Measurements from ENCODE around the gene LHFPL2. TPM values are rescaled to one million over a fixed set of nuclear protein-coding genes. Genes with fewer than 3 reads are reported as not detected.
A peak's percentile ranks its signal among the peaks of the same experiment; 100 is the strongest.

The LHFPL2 gene
- total and polyA plus RNA-seq, 10 donors = 4.8 to 14.6 (median 9.3) TPM

DNA sequence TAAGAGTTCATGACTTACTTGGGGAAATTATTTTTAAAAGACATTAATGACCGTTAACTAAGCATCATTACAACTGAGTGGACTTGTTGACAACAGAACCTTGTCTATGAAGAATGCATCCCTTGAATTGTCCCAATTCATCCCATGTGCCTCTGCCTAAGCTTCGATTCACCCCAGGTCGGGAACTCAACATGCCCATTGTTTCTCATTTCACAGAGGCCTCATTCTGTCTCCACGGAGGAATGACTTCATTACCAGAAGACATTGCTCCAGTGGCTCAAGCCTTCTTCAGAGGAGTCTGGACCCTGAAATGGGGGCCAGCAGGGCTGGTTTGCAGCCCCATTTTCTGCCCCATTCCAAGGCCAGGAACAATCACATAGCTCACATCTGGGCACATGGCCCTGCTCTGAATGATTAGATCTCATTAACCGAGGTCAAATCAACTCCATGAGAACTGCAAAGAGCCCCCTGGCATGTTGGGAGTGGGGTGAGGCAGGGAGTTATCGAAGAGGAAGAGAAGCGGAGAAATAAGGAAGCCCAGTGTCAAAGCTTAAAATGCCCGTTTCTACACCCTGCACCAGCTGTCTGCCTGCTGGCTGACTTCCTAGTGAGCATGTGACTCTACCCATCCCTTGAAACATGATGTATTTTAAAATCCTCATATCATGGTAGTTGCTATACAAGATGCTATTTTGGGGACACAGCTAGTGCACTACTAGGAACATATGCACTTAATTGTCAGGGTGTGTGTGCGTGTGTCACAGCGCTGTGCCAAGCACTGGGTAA is 137.3 kb downstream of the LHFPL2 start:
- intact Hi-C loops (cut with DNase I; ENCODE audit: low total_unique reads) = no loop called here
- no peak overlapping the region for H3K4me3 ChIP-seq
- H3K27ac ChIP-seq = peak overlapping the region in 3 of 8 donors; percentile 17 to 68 (median 21)
- TF ChIP-seq POLR2AphosphoS5 (IDR thresholded peaks at IDR 0.05) (no peak), POLR2A (IDR thresholded peaks at IDR 0.05) (no peak)
- TF ChIP-seq, protein P1, sequence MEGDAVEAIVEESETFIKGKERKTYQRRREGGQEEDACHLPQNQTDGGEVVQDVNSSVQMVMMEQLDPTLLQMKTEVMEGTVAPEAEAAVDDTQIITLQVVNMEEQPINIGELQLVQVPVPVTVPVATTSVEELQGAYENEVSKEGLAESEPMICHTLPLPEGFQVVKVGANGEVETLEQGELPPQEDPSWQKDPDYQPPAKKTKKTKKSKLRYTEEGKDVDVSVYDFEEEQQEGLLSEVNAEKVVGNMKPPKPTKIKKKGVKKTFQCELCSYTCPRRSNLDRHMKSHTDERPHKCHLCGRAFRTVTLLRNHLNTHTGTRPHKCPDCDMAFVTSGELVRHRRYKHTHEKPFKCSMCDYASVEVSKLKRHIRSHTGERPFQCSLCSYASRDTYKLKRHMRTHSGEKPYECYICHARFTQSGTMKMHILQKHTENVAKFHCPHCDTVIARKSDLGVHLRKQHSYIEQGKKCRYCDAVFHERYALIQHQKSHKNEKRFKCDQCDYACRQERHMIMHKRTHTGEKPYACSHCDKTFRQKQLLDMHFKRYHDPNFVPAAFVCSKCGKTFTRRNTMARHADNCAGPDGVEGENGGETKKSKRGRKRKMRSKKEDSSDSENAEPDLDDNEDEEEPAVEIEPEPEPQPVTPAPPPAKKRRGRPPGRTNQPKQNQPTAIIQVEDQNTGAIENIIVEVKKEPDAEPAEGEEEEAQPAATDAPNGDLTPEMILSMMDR (IDR thresholded peaks at IDR 0.05 in 8 of 11, conservative IDR thresholded peaks at IDR 0.05 in 3 of 11) = no peak
- no peaks in the 10 kb centered on the region for H3K9me3 ChIP-seq
- H3K27me3 ChIP-seq (replicated peaks in 1 of 7) = peaks cover 0 to 17% (median 0%) of the 10 kb centered on the region in 7 donors
- 62 to 78% (median 68%) methylated on average over 9 to 10 of the region's 10 CpGs for WGBS, 5 donors
- no peaks in the 10 kb centered on the region for H3K36me3 ChIP-seq
- DNase-seq = no peak
- peaks cover 9 to 46% (median 28%) of the 10 kb centered on the region in 6 donors for H3K4me1 ChIP-seq

DNA sequence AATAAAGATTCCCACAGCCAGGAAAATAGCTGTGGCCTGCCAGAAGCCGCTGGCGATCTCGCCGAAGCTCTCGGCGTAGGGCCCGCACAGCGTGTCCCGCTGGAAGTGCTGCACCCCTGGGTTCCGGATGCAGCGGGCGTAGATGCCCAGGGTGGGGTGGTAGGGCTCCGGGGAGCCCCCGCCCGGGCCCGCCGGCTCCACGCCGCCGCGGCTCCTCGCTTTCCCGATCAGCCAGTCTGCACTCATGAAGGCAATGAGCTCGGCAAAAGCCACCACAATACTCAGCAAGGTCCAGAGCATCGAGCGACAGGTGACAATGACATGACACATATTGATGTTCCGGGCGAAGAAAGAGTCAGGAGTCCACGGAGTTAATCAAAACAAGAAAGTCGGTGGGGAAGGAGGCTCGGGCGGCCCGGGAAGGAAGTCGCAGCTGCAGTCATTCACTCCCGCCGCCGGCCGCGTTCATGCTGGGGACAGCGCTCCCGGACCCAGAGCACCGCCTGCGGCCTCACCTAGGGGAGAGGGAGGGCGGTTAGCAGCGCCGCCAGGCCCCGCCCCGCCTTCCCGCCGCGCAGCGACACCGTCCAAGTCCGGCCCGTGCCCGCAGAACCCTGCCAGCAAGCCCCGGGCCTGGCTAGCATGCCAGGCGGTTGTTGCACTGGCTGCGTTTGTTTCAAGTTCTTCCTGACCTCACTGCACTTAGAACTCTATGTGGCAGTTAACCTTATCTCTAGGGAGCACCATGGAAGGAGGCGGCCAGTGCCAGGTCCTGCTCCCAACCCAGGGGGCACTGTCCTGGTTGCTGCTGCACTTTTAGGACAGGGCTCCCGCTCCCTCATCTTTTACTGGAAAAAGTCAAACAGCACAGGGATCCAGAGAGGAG is 138.4 kb downstream of the LHFPL2 start:
- no peak for TF ChIP-seq POLR2A (IDR thresholded peaks at IDR 0.05)
- peak in 2 of 3 donors; percentile 56 to 72 for TF ChIP-seq POLR2AphosphoS5 (IDR thresholded peaks at IDR 0.05)
- TF ChIP-seq, protein P1 (IDR thresholded peaks at IDR 0.05 in 8 of 11, conservative IDR thresholded peaks at IDR 0.05 in 3 of 11) = peak in 2 of 11 experiments; percentile 9 to 10
- intact Hi-C loops (cut with DNase I; ENCODE audit: low total_unique reads) = no loop called here
- peak; percentile 94 for DNase-seq
- Histone ChIP-seq H3K4me1 (peaks cover 9 to 47% (median 28%) of the 10 kb centered on the region in 6 donors), H3K27ac (peak overlapping the region in 3 of 8 donors; percentile 13 to 68 (median 52)), H3K9me3 (no peaks in the 10 kb centered on the region), H3K27me3 (replicated peaks in 1 of 7) (peaks cover 0 to 17% (median 0%) of the 10 kb centered on the region in 7 donors), H3K4me3 (peak overlapping the region; percentile 31 to 70 (median 48)), H3K36me3 (no peaks in the 10 kb centered on the region)
- 14 to 26% (median 18%) methylated on average over 37 to 61 of the region's 61 CpGs for WGBS, 5 donors

GRCh38 chr5:78509145-78509865 is 139.3 kb downstream of the LHFPL2 start:
- H3K27me3 ChIP-seq (replicated peaks in 1 of 7) = peaks cover 0 to 17% (median 0%) of the 10 kb centered on the region in 7 donors
- no peaks in the 10 kb centered on the region for H3K9me3 ChIP-seq
- H3K27ac ChIP-seq = peak overlapping the region in 2 of 8 donors; percentile 52 to 68
- intact Hi-C loops (cut with DNase I; ENCODE audit: low total_unique reads) = no loop called here
- WGBS, 5 donors = 31 to 50% (median 38%) methylated on average over 18 of the region's 18 CpGs
- H3K4me1 ChIP-seq = peaks cover 9 to 55% (median 31%) of the 10 kb centered on the region in 6 donors
- peak overlapping the region; percentile 31 to 70 (median 48) for H3K4me3 ChIP-seq
- H3K36me3 ChIP-seq = no peaks in the 10 kb centered on the region
- DNase-seq = no peak
- TF ChIP-seq, protein P1 (IDR thresholded peaks at IDR 0.05 in 8 of 11, conservative IDR thresholded peaks at IDR 0.05 in 3 of 11) = no peak
- TF ChIP-seq POLR2A (IDR thresholded peaks at IDR 0.05) (no peak), POLR2AphosphoS5 (IDR thresholded peaks at IDR 0.05) (no peak)

All from spleen (tissue), 11 donors.